Ascending aorta (tissue), 2 donors: Measurements from ENCODE around the gene CAND2. TPM values are rescaled to one million over a fixed set of nuclear protein-coding genes. Genes with fewer than 3 reads are reported as not detected.
A peak's percentile ranks its signal among the peaks of the same experiment; 100 is the strongest.

Experiments used
- DNase-seq, 2 donors: peaks; one replicate each; pipeline ENCODE4 v3.0.0-alpha.2; 2019; ENCODE audit warnings: low spot score in 2 of 2
- H3K27ac ChIP-seq, 2 donors: fragments of 200-600 bp; sonication (generic); one replicate each; pipeline ENCODE4 v1.5.1; 2016 to 2017; ENCODE audit warnings: mild to moderate bottlenecking in 1 of 2
- H3K27me3 ChIP-seq: fragments of 200-600 bp; sonication (generic); one replicate; pipeline ENCODE4 v1.5.1; 2017
- H3K36me3 ChIP-seq, 2 donors: fragments of 200-600 bp; sonication (generic); one replicate each; pipeline ENCODE4 v1.5.1; 2016
- H3K4me1 ChIP-seq, 2 donors: fragments of 200-600 bp; sonication (generic); one replicate each; pipeline ENCODE4 v1.5.1; 2016 to 2017; ENCODE audit warnings: mild to moderate bottlenecking in 1 of 2
- H3K4me3 ChIP-seq, 2 donors: fragments of 200-600 bp; sonication (generic); one replicate each; pipeline ENCODE4 v1.5.1; 2016 to 2017; ENCODE audit warnings: mild to moderate bottlenecking in 1 of 2
- H3K9me3 ChIP-seq, 2 donors: fragments of 200-600 bp; sonication (generic); one replicate each; pipeline ENCODE4 v1.5.1; 2016
- CTCF ChIP-seq, 3 experiments: fragments of 200-600 bp in 2 of 3; fragments of 450-650 bp in 1 of 3; sonication (generic) in 2 of 3; IDR thresholded peaks; one replicate each; pipeline ENCODE4 v1.5.1; 2016 to 2019; ENCODE audit warnings: antibody characterized with exemption in 3 of 3, mild to moderate bottlenecking in 1 of 3, moderate library complexity in 1 of 3
- intact Hi-C: fragments of 100-400 bp; cut with DNase I; formaldehyde crosslinking; loops from one replicate; pipeline ENCODE4 v1.15.1; 2023
- total RNA-seq: library from RNA; depleted of rRNA; stranded (reverse); fragments of >200 nt; gene quantifications from one replicate; pipeline ENCODE4 v1.1.0, GENCODE V29; 2016

The CAND2 gene
- total RNA-seq, 1 donor from 2014 or later, result 14.4 TPM

- H3K27ac ChIP-seq, result no peak overlapping the region
- TF ChIP-seq CTCF (IDR thresholded peaks at IDR 0.05), result no peak
- intact Hi-C loops, result no loop called here
- H3K4me1 ChIP-seq, result peaks cover 3 to 6% of the 10 kb centered on the region in 2 donors
- H3K4me3 ChIP-seq, result no peak overlapping the region
- H3K36me3 ChIP-seq, result no peaks in the 10 kb centered on the region
- no peaks in the 10 kb centered on the region for H3K9me3 ChIP-seq
- no peak for DNase-seq
- H3K27me3 ChIP-seq, result no peaks in the 10 kb centered on the region
Observed at GRCh38 chr3:12756175-12756574, 40.3 kb upstream of the CAND2 start.

- no peaks in the 10 kb centered on the region for H3K27me3 ChIP-seq
Observed at GRCh38 chr3:12756635-12757034, 39.8 kb upstream of the CAND2 start.

GRCh38 chr3:12758025-12758781, 38.3 kb upstream of the CAND2 start:
- Histone ChIP-seq H3K27ac (peak overlapping the region; percentile 64 to 70), H3K4me3 (no peak overlapping the region)

More at GRCh38 chr3:12756635-12757034, 39.8 kb upstream of the CAND2 start:
- no peaks in the 10 kb centered on the region for H3K36me3 ChIP-seq
- TF ChIP-seq CTCF (IDR thresholded peaks at IDR 0.05), result no peak
- H3K27ac ChIP-seq, result no peak overlapping the region
- H3K4me1 ChIP-seq, result peaks cover 3 to 6% of the 10 kb centered on the region in 2 donors
- no peak overlapping the region for H3K4me3 ChIP-seq
- no peak for DNase-seq
- intact Hi-C loops, result no loop called here
- H3K9me3 ChIP-seq, result no peaks in the 10 kb centered on the region

GRCh38 chr3:12759097-12759679, 37.3 kb upstream of the CAND2 start, which contains the start of gene TMEM40:
Gene TMEM40 (minus strand): TSS chr3:12759259. CDS start chr3:12749832, 9,427 bp downstream.
- intact Hi-C loops, result no loop called here
- no peak within 1 kb of the TSS for H3K4me3 ChIP-seq
- H3K9me3 ChIP-seq, result no peaks in the 10 kb centered on the region
- TF ChIP-seq CTCF (IDR thresholded peaks at IDR 0.05), result no peak
- peaks cover 3 to 6% of the 10 kb centered on the region in 2 donors for H3K4me1 ChIP-seq
- no peaks in the 10 kb centered on the region for H3K27me3 ChIP-seq
- H3K27ac ChIP-seq, result peak within 1 kb of the TSS; percentile 64 to 70
- DNase-seq, result no peak
- no peaks in the 10 kb centered on the region for H3K36me3 ChIP-seq

More at GRCh38 chr3:12758025-12758781, 38.3 kb upstream of the CAND2 start:
- TF ChIP-seq CTCF (IDR thresholded peaks at IDR 0.05), result no peak
- H3K27me3 ChIP-seq, result no peaks in the 10 kb centered on the region
- intact Hi-C loops, result no loop called here
- H3K4me1 ChIP-seq, result peaks cover 3 to 6% of the 10 kb centered on the region in 2 donors
- no peak for DNase-seq
- no peaks in the 10 kb centered on the region for H3K9me3 ChIP-seq
- H3K36me3 ChIP-seq, result no peaks in the 10 kb centered on the region

- Histone ChIP-seq H3K4me1 (peaks cover 3 to 6% of the 10 kb centered on the region in 2 donors), H3K27ac (no peak overlapping the region), H3K4me3 (no peak overlapping the region), H3K36me3 (no peaks in the 10 kb centered on the region), H3K9me3 (no peaks in the 10 kb centered on the region), H3K27me3 (no peaks in the 10 kb centered on the region)
- no peak for DNase-seq
- intact Hi-C loops, result no loop called here
- TF ChIP-seq CTCF (IDR thresholded peaks at IDR 0.05), result no peak
Observed at GRCh38 chr3:12759693-12760565, 36.6 kb upstream of the CAND2 start.
